GM12892 (cell line): ENCODE data around the gene E2F8.

Source experiments
- POLR2A ChIP-seq: IDR thresholded peaks from 2 replicates; pipeline ENCODE4 v1.6.1; 2011; ENCODE audit warnings: low read depth, low read length, control low read depth
- POLR2AphosphoS5 ChIP-seq: IDR thresholded peaks from 2 replicates; pipeline ENCODE4 v1.6.1; 2011; ENCODE audit warnings: low read depth, low read length, control low read depth
- TAF1 ChIP-seq: IDR thresholded peaks from 2 replicates; pipeline ENCODE4 v1.6.1; 2011; ENCODE audit warnings: low read depth, mild to moderate bottlenecking, control low read depth, low read length, borderline replicate concordance

DNA sequence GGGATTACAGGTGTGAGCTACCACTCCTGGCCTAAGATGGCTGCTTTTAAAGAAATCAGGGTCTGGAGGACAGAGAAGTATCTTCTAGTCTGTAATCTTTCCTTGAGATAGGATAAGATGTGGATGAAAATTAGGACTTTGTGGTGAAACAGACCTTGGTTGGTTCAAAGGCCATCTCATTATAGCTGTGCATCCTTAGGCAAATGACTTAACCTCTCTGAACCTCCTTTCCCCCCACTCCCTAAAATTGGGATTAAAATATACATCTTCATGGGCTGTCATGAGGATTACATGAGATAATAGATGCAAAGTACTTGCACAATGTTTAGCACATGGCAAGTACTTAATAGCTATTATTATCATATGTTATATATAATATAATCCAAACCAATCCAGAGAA lies 10.8 kb upstream of the E2F8 start:
- no peak for TF ChIP-seq POLR2A
- no peak for TF ChIP-seq TAF1
- TF ChIP-seq POLR2AphosphoS5: no peak
